T-cell (primary cell): ENCODE data around the gene FAXC. TPM values are rescaled to one million over a fixed set of nuclear protein-coding genes. Genes with fewer than 3 reads are reported as not detected.
A peak's percentile ranks its signal among the peaks of the same experiment; 100 is the strongest.
"Not testable (repeated sequence)": the region's sequence is repeated elsewhere in the genome, so short reads cannot be mapped to it uniquely, and the experiment has no call there.

Source experiments
- ATAC-seq, 4 experiments: fragments of 200-7000 bp in 3 of 4; fragments of 150-1000 bp in 1 of 4; cut with Tn5 transposase; replicated peaks in 1 of 4; 1 replicate in 3 of 4; 2 replicates in 1 of 4; pipeline ENCODE4 v1.10.0; 2021; ENCODE audit warnings: moderate library complexity in 3 of 4, mild to moderate bottlenecking in 2 of 4, moderate number of reproducible peaks in 1 of 4
- CTCF ChIA-PET, 2 donors: fragments of 300-600 bp; sonication (Branson Sonifier 250); formaldehyde crosslinking; loops; one replicate each; lab custom pipeline; 2022; ENCODE audit warnings: antibody characterized with exemption in 2 of 2; lab: Charles Lee
- POLR2A ChIA-PET, 2 donors: fragments of 300-600 bp; sonication (Branson Sonifier 250); formaldehyde crosslinking; loops; one replicate each; lab custom pipeline; 2022; ENCODE audit warnings: antibody characterized with exemption in 2 of 2; lab: Charles Lee
- DNase-seq, 35 experiments: peaks; one replicate each; pipeline versions ENCODE4 v3.0.0 to v3.0.0-alpha.2; 2013 to 2023
- H3K27ac ChIP-seq: one replicate; pipeline ENCODE4 v1.5.1; 2013; ENCODE audit warnings: low read length
- H3K27me3 ChIP-seq, 2 experiments: replicated peaks in 1 of 2; 1 replicate in 1 of 2; 2 replicates in 1 of 2; pipeline versions ENCODE4 v1.6.1 to v1.7.0; 2013; ENCODE audit warnings: low read length in 1 of 2, mixed read lengths in 1 of 2; ENCODE audit not compliant: control insufficient read depth in 2 of 2, insufficient read depth in 2 of 2; ENCODE audit errors: extremely low read depth in 1 of 2
- H3K36me3 ChIP-seq, 2 donors: 1 replicate in 1 of 2; 2 replicates in 1 of 2; pipeline versions ENCODE4 v1.6.1 to v1.7.0; 2013; ENCODE audit warnings: low read length in 1 of 2; ENCODE audit not compliant: control insufficient read depth in 2 of 2, insufficient read depth in 1 of 2; ENCODE audit errors: extremely low read depth in 1 of 2
- H3K4me1 ChIP-seq, 2 experiments: 1 replicate in 1 of 2; 2 replicates in 1 of 2; pipeline versions ENCODE4 v1.6.1 to v1.7.0; 2013; ENCODE audit warnings: low read length in 2 of 2, mixed read lengths in 1 of 2; ENCODE audit not compliant: insufficient read depth in 2 of 2, control insufficient read depth in 1 of 2; ENCODE audit errors: extremely low read depth in 1 of 2
- H3K4me3 ChIP-seq, 2 donors: 1 replicate in 1 of 2; 2 replicates in 1 of 2; pipeline versions ENCODE4 v1.5.1 to v1.7.0; 2013; ENCODE audit warnings: mild to moderate bottlenecking in 2 of 2, low read length in 1 of 2, moderate library complexity in 1 of 2; ENCODE audit not compliant: control insufficient read depth in 1 of 2; ENCODE audit errors: extremely low read depth in 1 of 2
- H3K9me3 ChIP-seq: 2 replicates; pipeline ENCODE4 v1.7.0; 2013
- H3K27ac Mint-ChIP-seq, 2 donors: one replicate each; pipeline ENCODE4 v1.8.0; 2020 to 2021; ENCODE audit warnings: mild to moderate bottlenecking in 2 of 2, mixed read lengths in 2 of 2
- H3K27me3 Mint-ChIP-seq, 2 donors: one replicate each; pipeline ENCODE4 v1.8.0; 2021 to 2022; ENCODE audit warnings: mixed read lengths in 2 of 2
- H3K36me3 Mint-ChIP-seq: one replicate; pipeline ENCODE4 v1.8.0; 2021; ENCODE audit warnings: mixed read lengths
- H3K4me1 Mint-ChIP-seq, 3 donors: one replicate each; pipeline ENCODE4 v1.8.0; 2020 to 2022; ENCODE audit warnings: mixed read lengths in 3 of 3, mild to moderate bottlenecking in 1 of 3
- H3K4me3 Mint-ChIP-seq, 3 donors: one replicate each; pipeline ENCODE4 v1.8.0; 2020 to 2022; ENCODE audit warnings: mild to moderate bottlenecking in 3 of 3, mixed read lengths in 3 of 3, moderate library complexity in 3 of 3
- H3K9me3 Mint-ChIP-seq, 3 donors: one replicate each; pipeline ENCODE4 v1.8.0; 2020 to 2022; ENCODE audit warnings: mixed read lengths in 3 of 3
- WGBS: methylation state at CpG from one replicate; pipeline ENCODE4 v1.1.5; 2013; ENCODE audit warnings: missing lambda C conversion rate; ENCODE audit not compliant: insufficient coverage; 5-methylcytosine and 5-hydroxymethylcytosine counted together
- total RNA-seq, 35 experiments: library from RNA in 6 of 35; stranded (reverse) in 6 of 35; fragments of 120-200 nt in 1 of 35; gene quantifications; one replicate each; pipeline versions ENCODE4 v1.2.1 to v1.2.4 and lab custom pipeline; 2013 to 2026

The FAXC gene
- total RNA-seq, 5 donors from 2014 or later (not counting 1 experiment from before 2014, with no cell fraction given): 0.22 TPM; not detected in 4

- H3K27ac Mint-ChIP-seq, H3K4me3 ChIP-seq, H3K9me3 Mint-ChIP-seq, DNase-seq, H3K4me1 ChIP-seq, POLR2A ChIA-PET, H3K9me3 ChIP-seq, H3K4me3 Mint-ChIP-seq, H3K27ac ChIP-seq, H3K36me3 Mint-ChIP-seq, ATAC-seq, CTCF ChIA-PET, H3K4me1 Mint-ChIP-seq, H3K36me3 ChIP-seq: not testable (repeated sequence)
- peaks cover 27 to 29% of the 10 kb centered on the region in 2 donors for H3K27me3 Mint-ChIP-seq
- peaks cover 2 to 12% of the 10 kb centered on the region in 2 experiments for H3K27me3 ChIP-seq
- WGBS: no CpG with 5 or more reads among the region's 6 CpGs
Observed at GRCh38 chr6:99335298-99335697, 14.2 kb downstream of the FAXC start.

- WGBS: 17% methylated on average over 2 of the region's 2 CpGs
- Histone ChIP-seq H3K9me3 (no peaks in the 10 kb centered on the region), H3K27ac (no peak overlapping the region), H3K27me3 (peaks cover 2 to 9% of the 10 kb centered on the region in 2 experiments), H3K36me3 (no peaks in the 10 kb centered on the region), H3K4me3 (no peak overlapping the region), H3K4me1 (no peaks in the 10 kb centered on the region)
- H3K27me3 Mint-ChIP-seq: peaks cover 27 to 33% of the 10 kb centered on the region in 2 donors
- peak in 1 of 35 experiments; percentile 31 for DNase-seq
- H3K27ac Mint-ChIP-seq: no peak overlapping the region
- CTCF ChIA-PET: no interaction called here
- H3K36me3 Mint-ChIP-seq: no peaks in the 10 kb centered on the region
- peaks cover 2 to 4% (median 2%) of the 10 kb centered on the region in 3 donors for H3K4me1 Mint-ChIP-seq
- no peaks in the 10 kb centered on the region for H3K9me3 Mint-ChIP-seq
- POLR2A ChIA-PET: no interaction called here
- H3K4me3 Mint-ChIP-seq: no peak overlapping the region
- ATAC-seq: peak in 1 of 4 experiments; percentile 54
Observed at GRCh38 chr6:99334526-99335127, 14.8 kb downstream of the FAXC start.

- CTCF ChIA-PET: no interaction called here
- H3K36me3 Mint-ChIP-seq: no peaks in the 10 kb centered on the region
- H3K9me3 Mint-ChIP-seq: no peaks in the 10 kb centered on the region
- Histone ChIP-seq H3K36me3 (no peaks in the 10 kb centered on the region), H3K27me3 (no peaks in the 10 kb centered on the region), H3K9me3 (no peaks in the 10 kb centered on the region), H3K4me1 (no peaks in the 10 kb centered on the region), H3K4me3 (no peak overlapping the region), H3K27ac (no peak overlapping the region)
- H3K4me1 Mint-ChIP-seq: peaks cover 2 to 4% (median 2%) of the 10 kb centered on the region in 3 donors
- DNase-seq (no peak), ATAC-seq (no peak)
- no peak overlapping the region for H3K4me3 Mint-ChIP-seq
- peaks cover 19 to 22% of the 10 kb centered on the region in 2 donors for H3K27me3 Mint-ChIP-seq
- no peak overlapping the region for H3K27ac Mint-ChIP-seq
- 65% methylated on average over 5 of the region's 6 CpGs for WGBS
- POLR2A ChIA-PET: no interaction called here
Observed at GRCh38 chr6:99333068-99333467, 16.4 kb downstream of the FAXC start.

GRCh38 chr6:99331531-99331930, 17.9 kb downstream of the FAXC start:
- Mint-ChIP-seq H3K27ac (no peak overlapping the region), H3K4me3 (no peak overlapping the region), H3K36me3 (no peaks in the 10 kb centered on the region), H3K27me3 (peaks cover 13 to 14% of the 10 kb centered on the region in 2 donors), H3K4me1 (peaks cover 2 to 4% (median 2%) of the 10 kb centered on the region in 3 donors), H3K9me3 (no peaks in the 10 kb centered on the region)
- H3K27ac ChIP-seq: no peak overlapping the region
- ATAC-seq (no peak), DNase-seq (no peak)
- H3K4me3 ChIP-seq: no peak overlapping the region
- H3K4me1 ChIP-seq: no peaks in the 10 kb centered on the region
- H3K27me3 ChIP-seq: no peaks in the 10 kb centered on the region
- H3K9me3 ChIP-seq: no peaks in the 10 kb centered on the region
- ChIA-PET POLR2A (no interaction called here), CTCF (no interaction called here)
- 70% methylated on average over 3 of the region's 3 CpGs for WGBS
- H3K36me3 ChIP-seq: no peaks in the 10 kb centered on the region

GRCh38 chr6:99330159-99330558, 19.3 kb downstream of the FAXC start:
- WGBS: no CpG with 5 or more reads among the region's 2 CpGs
- no peak overlapping the region for H3K27ac ChIP-seq
- DNase-seq (peak in 32 of 35 experiments; percentile 4 to 74 (median 26)), ATAC-seq (peak; percentile 63 to 75 (median 68))
- no peak overlapping the region for H3K4me3 ChIP-seq
- Mint-ChIP-seq H3K9me3 (no peaks in the 10 kb centered on the region), H3K36me3 (no peaks in the 10 kb centered on the region), H3K27me3 (peaks cover 7 to 9% of the 10 kb centered on the region in 2 donors), H3K4me1 (peaks cover 2 to 4% (median 2%) of the 10 kb centered on the region in 3 donors), H3K4me3 (no peak overlapping the region), H3K27ac (peak overlapping the region in 1 of 2 donors; percentile 7)
- no peaks in the 10 kb centered on the region for H3K36me3 ChIP-seq
- POLR2A ChIA-PET: no interaction called here
- CTCF ChIA-PET: interaction anchor here (0.6 to 2.3 kb wide), 10 partner anchors 9 to 1674 kb away, joined by 3 to 8 read pairs (median 4); partner anchors contain the start of gene PNISR (in 1 of the 2)
- H3K9me3 ChIP-seq: no peaks in the 10 kb centered on the region
- H3K27me3 ChIP-seq: no peaks in the 10 kb centered on the region
- H3K4me1 ChIP-seq: no peaks in the 10 kb centered on the region

GRCh38 chr6:99324996-99325395, 24.5 kb downstream of the FAXC start:
- Histone ChIP-seq H3K4me1 (no peaks in the 10 kb centered on the region), H3K36me3 (no peaks in the 10 kb centered on the region), H3K4me3 (no peak overlapping the region), H3K27me3 (peaks cover 0 to 3% of the 10 kb centered on the region in 2 experiments), H3K9me3 (no peaks in the 10 kb centered on the region), H3K27ac (no peak overlapping the region)
- Mint-ChIP-seq H3K9me3 (no peaks in the 10 kb centered on the region), H3K4me1 (peaks cover 0 to under 1% (median 0%) of the 10 kb centered on the region in 3 donors), H3K27ac (no peak overlapping the region), H3K4me3 (no peak overlapping the region), H3K36me3 (no peaks in the 10 kb centered on the region), H3K27me3 (peaks cover 9 to 24% of the 10 kb centered on the region in 2 donors)
- ChIA-PET CTCF (interaction anchor here in 1 of 2 donors (0.5 kb wide), 1 partner anchor 402 kb away, joined by 3 read pairs; no protein-coding TSS in a partner anchor), POLR2A (no interaction called here)
- no peak for ATAC-seq
- DNase-seq: no peak
